ENCODE measurements around the gene SRC.

Gene SRC

GRCh38 chr20:37315452-37316110, 30.4 kb upstream of the SRC start:
- Histone ChIP-seq H3K36me3 (peaks cover 57% of the 10 kb centered on the region), H3K27me3 (no peaks in the 10 kb centered on the region), H3K27ac (peak overlapping the region; percentile 75), H3K9me3 (no peaks in the 10 kb centered on the region), H3K4me3 (ENCODE audit: low read depth in 1 of 2, low read length in 1 of 2) (no peak overlapping the region), H3K4me1 (ENCODE audit: control insufficient read depth in 1 of 2, insufficient read depth in 1 of 2, low read depth in 1 of 2, low read length in 1 of 2) (peaks cover 17 to 23% of the 10 kb centered on the region in 2 experiments)
- TF ChIP-seq CTCF (IDR thresholded peaks at IDR 0.05): no peak

GRCh38 chr20:37316116-37316774, 29.7 kb upstream of the SRC start:
- Histone ChIP-seq H3K9me3 (no peaks in the 10 kb centered on the region), H3K36me3 (peaks cover 51% of the 10 kb centered on the region), H3K27ac (peak overlapping the region; percentile 75), H3K4me3 (ENCODE audit: low read depth in 1 of 2, low read length in 1 of 2) (no peak overlapping the region), H3K4me1 (ENCODE audit: control insufficient read depth in 1 of 2, insufficient read depth in 1 of 2, low read depth in 1 of 2, low read length in 1 of 2) (peaks cover 17 to 23% of the 10 kb centered on the region in 2 experiments), H3K27me3 (no peaks in the 10 kb centered on the region)
- no peak for TF ChIP-seq CTCF (IDR thresholded peaks at IDR 0.05)

GRCh38 chr20:37316775-37317170, 29.2 kb upstream of the SRC start:
- H3K27ac ChIP-seq: peak overlapping the region; percentile 75
- no peak for TF ChIP-seq CTCF (IDR thresholded peaks at IDR 0.05)
- peaks cover 47% of the 10 kb centered on the region for H3K36me3 ChIP-seq
- peaks cover 17 to 23% of the 10 kb centered on the region in 2 experiments for H3K4me1 ChIP-seq (ENCODE audit: control insufficient read depth in 1 of 2, insufficient read depth in 1 of 2, low read depth in 1 of 2, low read length in 1 of 2)
- H3K27me3 ChIP-seq: no peaks in the 10 kb centered on the region
- H3K9me3 ChIP-seq: no peaks in the 10 kb centered on the region
- H3K4me3 ChIP-seq (ENCODE audit: low read depth in 1 of 2, low read length in 1 of 2): no peak overlapping the region

GRCh38 chr20:37317316-37317715, 28.6 kb upstream of the SRC start:
- Histone ChIP-seq H3K9me3 (no peaks in the 10 kb centered on the region), H3K4me3 (ENCODE audit: low read depth in 1 of 2, low read length in 1 of 2) (no peak overlapping the region), H3K36me3 (peaks cover 41% of the 10 kb centered on the region), H3K27me3 (no peaks in the 10 kb centered on the region), H3K4me1 (ENCODE audit: control insufficient read depth in 1 of 2, insufficient read depth in 1 of 2, low read depth in 1 of 2, low read length in 1 of 2) (peaks cover 17 to 23% of the 10 kb centered on the region in 2 experiments), H3K27ac (no peak overlapping the region)
- no peak for TF ChIP-seq CTCF (IDR thresholded peaks at IDR 0.05)

GRCh38 chr20:37317994-37318640, 27.8 kb upstream of the SRC start:
- H3K36me3 ChIP-seq: peaks cover 33% of the 10 kb centered on the region
- peaks cover 17 to 23% of the 10 kb centered on the region in 2 experiments for H3K4me1 ChIP-seq (ENCODE audit: control insufficient read depth in 1 of 2, insufficient read depth in 1 of 2, low read depth in 1 of 2, low read length in 1 of 2)
- H3K27ac ChIP-seq: no peak overlapping the region
- TF ChIP-seq CTCF (IDR thresholded peaks at IDR 0.05): no peak
- H3K27me3 ChIP-seq: no peaks in the 10 kb centered on the region
- no peaks in the 10 kb centered on the region for H3K9me3 ChIP-seq
- no peak overlapping the region for H3K4me3 ChIP-seq (ENCODE audit: low read depth in 1 of 2, low read length in 1 of 2)
